Mesenchymal stem cell (in vitro differentiated cells and primary cell): ENCODE measurements around the gene GPC4.

ENCODE experiments used
- DNase-seq: peaks from one replicate; pipeline ENCODE4 v3.0.0-alpha.2; 2013
- H2AFZ ChIP-seq: one replicate; pipeline ENCODE4 v1.6.1; 2013; ENCODE audit warnings: low read depth, mild to moderate bottlenecking, control low read depth, inconsistent platforms, low read length, moderate library complexity
- H2AK5ac ChIP-seq: 2 replicates; pipeline ENCODE4 v1.6.1; 2013; ENCODE audit warnings: low read length, moderate library complexity, mild to moderate bottlenecking, inconsistent platforms; ENCODE audit not compliant: severe bottlenecking
- H2BK120ac ChIP-seq: one replicate; pipeline ENCODE4 v1.6.1; 2013; ENCODE audit warnings: low read depth, mild to moderate bottlenecking, inconsistent platforms, low read length, moderate library complexity
- H2BK12ac ChIP-seq, 2 experiments: one replicate each; pipeline ENCODE4 v1.6.1; 2013; ENCODE audit warnings: inconsistent platforms in 2 of 2, low read length in 2 of 2, mild to moderate bottlenecking in 2 of 2, moderate library complexity in 2 of 2, control low read depth in 1 of 2
- H2BK15ac ChIP-seq: one replicate; pipeline ENCODE4 v1.6.1; 2013; ENCODE audit warnings: mild to moderate bottlenecking, low read depth, inconsistent platforms; ENCODE audit not compliant: poor library complexity, severe bottlenecking
- H2BK5ac ChIP-seq: 2 replicates; pipeline ENCODE4 v1.6.1; 2013; ENCODE audit warnings: low read depth, mild to moderate bottlenecking, low read length, control low read depth, inconsistent platforms; ENCODE audit not compliant: poor library complexity, severe bottlenecking
- H3K14ac ChIP-seq, 2 experiments: one replicate each; pipeline ENCODE4 v1.6.1; 2013; ENCODE audit warnings: inconsistent platforms in 2 of 2, low read length in 2 of 2, control low read depth in 1 of 2, mild to moderate bottlenecking in 1 of 2, moderate library complexity in 1 of 2
- H3K18ac ChIP-seq, 2 experiments: one replicate each; pipeline ENCODE4 v1.6.1; 2013; ENCODE audit warnings: inconsistent platforms in 2 of 2, low read length in 2 of 2, control low read depth in 1 of 2, low read depth in 1 of 2, mild to moderate bottlenecking in 1 of 2
- H3K23ac ChIP-seq, 2 experiments: one replicate each; pipeline ENCODE4 v1.6.1; 2013; ENCODE audit warnings: inconsistent platforms in 2 of 2, low read length in 2 of 2, mild to moderate bottlenecking in 2 of 2, moderate library complexity in 2 of 2, control low read depth in 1 of 2
- H3K27ac ChIP-seq: 2 replicates; pipeline ENCODE4 v1.5.1; 2013; ENCODE audit warnings: mild to moderate bottlenecking, moderate library complexity, low read length, control low read depth, inconsistent platforms; ENCODE audit not compliant: poor library complexity, severe bottlenecking
- H3K27me3 ChIP-seq, 2 experiments: 2 replicates each; pipeline versions ENCODE4 v1.6.1 to v1.7.0; 2013; ENCODE audit warnings: low read length in 2 of 2, mild to moderate bottlenecking in 2 of 2, moderate library complexity in 2 of 2, control low read depth in 1 of 2, inconsistent platforms in 1 of 2; ENCODE audit not compliant: control insufficient read depth in 1 of 2, insufficient read depth in 1 of 2
- H3K36me3 ChIP-seq, 2 experiments: 2 replicates each; pipeline versions ENCODE4 v1.6.1 to v1.7.0; 2013; ENCODE audit warnings: low read length in 2 of 2, control low read depth in 1 of 2, inconsistent platforms in 1 of 2, low read depth in 1 of 2, mild to moderate bottlenecking in 1 of 2; ENCODE audit not compliant: insufficient read depth in 2 of 2, control insufficient read depth in 1 of 2
- H3K4ac ChIP-seq, 2 experiments: one replicate each; pipeline ENCODE4 v1.6.1; 2013; ENCODE audit warnings: inconsistent platforms in 2 of 2, low read length in 2 of 2, mild to moderate bottlenecking in 2 of 2, moderate library complexity in 2 of 2, control low read depth in 1 of 2, low read depth in 1 of 2
- H3K4me1 ChIP-seq: 2 replicates; pipeline ENCODE4 v1.6.1; 2013; ENCODE audit warnings: low read depth, low read length, control low read depth; ENCODE audit not compliant: control insufficient read depth, insufficient read depth
- H3K4me2 ChIP-seq: 2 replicates; pipeline ENCODE4 v1.6.1; 2013; ENCODE audit warnings: low read length, mild to moderate bottlenecking, inconsistent platforms; ENCODE audit not compliant: poor library complexity, severe bottlenecking
- H3K4me3 ChIP-seq, 2 experiments: 2 replicates each; pipeline versions ENCODE4 v1.5.1 to v1.7.0; 2013; ENCODE audit warnings: low read length in 2 of 2, mild to moderate bottlenecking in 2 of 2, control low read depth in 1 of 2, low read depth in 1 of 2; ENCODE audit not compliant: insufficient read depth in 1 of 2
- H3K79me1 ChIP-seq: replicated peaks from 2 replicates; pipeline ENCODE4 v1.6.1; 2013; ENCODE audit warnings: mild to moderate bottlenecking, control low read depth, low read length, inconsistent platforms; ENCODE audit not compliant: poor library complexity, severe bottlenecking
- H3K9ac ChIP-seq: 2 replicates; pipeline ENCODE4 v1.7.0; 2013; ENCODE audit warnings: mild to moderate bottlenecking, low read length, moderate library complexity
- H3K9me3 ChIP-seq: 2 replicates; pipeline ENCODE4 v1.7.0; 2013; ENCODE audit warnings: mild to moderate bottlenecking, low read length; ENCODE audit not compliant: control insufficient read depth
- H4K8ac ChIP-seq: one replicate; pipeline ENCODE4 v1.6.1; 2013; ENCODE audit warnings: inconsistent platforms, mild to moderate bottlenecking, low read length, moderate library complexity
- H4K91ac ChIP-seq: one replicate; pipeline ENCODE4 v1.6.1; 2013; ENCODE audit warnings: mild to moderate bottlenecking, low read length, inconsistent platforms
- WGBS: methylation state at CpG from one replicate; pipeline ENCODE4 v1.1.7; 2013; ENCODE audit warnings: mixed read lengths; 5-methylcytosine and 5-hydroxymethylcytosine counted together

Gene GPC4

GRCh38 chrX:133294126-133294525 is 121.2 kb downstream of the GPC4 start:
- Histone ChIP-seq H3K79me1 (no peaks in the 10 kb centered on the region), H3K9ac (no peak overlapping the region), H2BK15ac (no peak overlapping the region), H3K14ac (no peak overlapping the region), H3K18ac (no peak overlapping the region), H2BK120ac (no peak overlapping the region), H3K4me3 (no peak overlapping the region), H2BK12ac (no peak overlapping the region), H4K91ac (no peak overlapping the region), H2AFZ (no peak overlapping the region), H3K36me3 (peaks cover 0 to 16% of the 10 kb centered on the region in 2 experiments), H2AK5ac (no peak overlapping the region), H2BK5ac (no peak overlapping the region), H4K8ac (no peak overlapping the region), H3K4me1 (peaks cover 11% of the 10 kb centered on the region), H3K27ac (no peak overlapping the region), H3K27me3 (peaks cover 0 to 10% of the 10 kb centered on the region in 2 experiments), H3K4me2 (no peak overlapping the region), H3K9me3 (no peaks in the 10 kb centered on the region), H3K4ac (no peak overlapping the region), H3K23ac (no peak overlapping the region)
- DNase-seq = peak; percentile 25
- 20% methylated on average over 1 of the region's 1 CpG for WGBS

- no peak overlapping the region for H3K14ac ChIP-seq
- no peak overlapping the region for H2BK15ac ChIP-seq
- H3K9me3 ChIP-seq = no peaks in the 10 kb centered on the region
- no peak overlapping the region for H3K23ac ChIP-seq
- H3K27ac ChIP-seq = no peak overlapping the region
- no peak for DNase-seq
- H3K27me3 ChIP-seq = peaks cover 0 to 12% of the 10 kb centered on the region in 2 experiments
- no peaks in the 10 kb centered on the region for H3K79me1 ChIP-seq
- no peak overlapping the region for H4K8ac ChIP-seq
- WGBS = 82% methylated on average over 4 of the region's 4 CpGs
- H2AFZ ChIP-seq = no peak overlapping the region
- no peak overlapping the region for H3K18ac ChIP-seq
- no peak overlapping the region for H2BK5ac ChIP-seq
- no peak overlapping the region for H4K91ac ChIP-seq
- no peak overlapping the region for H3K9ac ChIP-seq
- H3K4ac ChIP-seq = no peak overlapping the region
- no peak overlapping the region for H2AK5ac ChIP-seq
- no peak overlapping the region for H3K4me3 ChIP-seq
- H3K4me2 ChIP-seq = no peak overlapping the region
- no peak overlapping the region for H2BK120ac ChIP-seq
- H3K36me3 ChIP-seq = no peaks in the 10 kb centered on the region
- no peak overlapping the region for H2BK12ac ChIP-seq
- H3K4me1 ChIP-seq = peaks cover 3% of the 10 kb centered on the region
Observed at GRCh38 chrX:133290076-133290475, 125.2 kb downstream of the GPC4 start.

GRCh38 chrX:133287860-133288259 is 127.4 kb downstream of the GPC4 start:
- no peak overlapping the region for H4K91ac ChIP-seq
- no peak overlapping the region for H2BK15ac ChIP-seq
- H3K4me3 ChIP-seq = no peak overlapping the region
- H2BK5ac ChIP-seq = no peak overlapping the region
- no peak overlapping the region for H2BK12ac ChIP-seq
- H4K8ac ChIP-seq = no peak overlapping the region
- H3K4ac ChIP-seq = no peak overlapping the region
- no peaks in the 10 kb centered on the region for H3K4me1 ChIP-seq
- H3K23ac ChIP-seq = no peak overlapping the region
- no peak overlapping the region for H2AK5ac ChIP-seq
- no peak overlapping the region for H3K14ac ChIP-seq
- H3K18ac ChIP-seq = no peak overlapping the region
- H3K9me3 ChIP-seq = no peaks in the 10 kb centered on the region
- H3K4me2 ChIP-seq = no peak overlapping the region
- no peak for DNase-seq
- no peaks in the 10 kb centered on the region for H3K79me1 ChIP-seq
- H3K36me3 ChIP-seq = no peaks in the 10 kb centered on the region
- no peak overlapping the region for H3K9ac ChIP-seq
- 60% methylated on average over 1 of the region's 1 CpG for WGBS
- no peak overlapping the region for H2BK120ac ChIP-seq
- no peak overlapping the region for H2AFZ ChIP-seq
- H3K27ac ChIP-seq = no peak overlapping the region
- peaks cover 0 to 12% of the 10 kb centered on the region in 2 experiments for H3K27me3 ChIP-seq

- no peak overlapping the region for H4K8ac ChIP-seq
- no peaks in the 10 kb centered on the region for H3K9me3 ChIP-seq
- H3K23ac ChIP-seq = no peak overlapping the region
- no peak overlapping the region for H3K27ac ChIP-seq
- no peak overlapping the region for H2AFZ ChIP-seq
- H3K4ac ChIP-seq = no peak overlapping the region
- H2AK5ac ChIP-seq = no peak overlapping the region
- no peak for DNase-seq
- 89% methylated on average over 6 of the region's 6 CpGs for WGBS
- no peak overlapping the region for H3K18ac ChIP-seq
- no peak overlapping the region for H2BK15ac ChIP-seq
- H2BK12ac ChIP-seq = no peak overlapping the region
- no peak overlapping the region for H3K14ac ChIP-seq
- H3K4me2 ChIP-seq = no peak overlapping the region
- no peak overlapping the region for H3K9ac ChIP-seq
- no peak overlapping the region for H3K4me3 ChIP-seq
- H3K36me3 ChIP-seq = no peaks in the 10 kb centered on the region
- H2BK5ac ChIP-seq = no peak overlapping the region
- no peak overlapping the region for H2BK120ac ChIP-seq
- H3K79me1 ChIP-seq = no peaks in the 10 kb centered on the region
- H3K27me3 ChIP-seq = peaks cover 0 to 6% of the 10 kb centered on the region in 2 experiments
- no peak overlapping the region for H4K91ac ChIP-seq
- H3K4me1 ChIP-seq = no peaks in the 10 kb centered on the region
Observed at GRCh38 chrX:133285341-133285740, 129.9 kb downstream of the GPC4 start.
